ENCODE results near the gene CASK. TPM values are rescaled to one million over a fixed set of nuclear protein-coding genes. Genes with fewer than 3 reads are reported as not detected.

Gene CASK
- total RNA-seq, 1 experiment from 2014 or later = 39.2 TPM

- DNase-seq = no peak
- Histone ChIP-seq H3K36me3 (replicated peaks; ENCODE audit: control insufficient read depth, insufficient read depth, low read length) (no peaks in the 10 kb centered on the region; the same call in 1 of the 2 replicates), H3K4me3 (ENCODE audit: insufficient read depth, low read depth, low read length) (no peak overlapping the region), H3K27me3 (ENCODE audit: control insufficient read depth, insufficient read depth, low read length) (no peaks in the 10 kb centered on the region)
These were observed 318.4 kb downstream of the CASK start for GRCh38 chrX:41604766-41605543.

GRCh38 chrX:41604177-41604576, 319.2 kb downstream of the CASK start:
- Histone ChIP-seq H3K4me3 (ENCODE audit: insufficient read depth, low read depth, low read length) (no peak overlapping the region), H3K27me3 (ENCODE audit: control insufficient read depth, insufficient read depth, low read length) (no peaks in the 10 kb centered on the region), H3K36me3 (replicated peaks; ENCODE audit: control insufficient read depth, insufficient read depth, low read length) (no peaks in the 10 kb centered on the region)
- no peak for DNase-seq

- Histone ChIP-seq H3K27me3 (ENCODE audit: control insufficient read depth, insufficient read depth, low read length) (no peaks in the 10 kb centered on the region), H3K36me3 (replicated peaks; ENCODE audit: control insufficient read depth, insufficient read depth, low read length) (no peaks in the 10 kb centered on the region), H3K4me3 (ENCODE audit: insufficient read depth, low read depth, low read length) (no peak overlapping the region)
- DNase-seq = no peak
These were observed 319.8 kb downstream of the CASK start for GRCh38 chrX:41603596-41603995.

GRCh38 chrX:41602816-41603345, 320.5 kb downstream of the CASK start:
- Histone ChIP-seq H3K36me3 (replicated peaks; ENCODE audit: control insufficient read depth, insufficient read depth, low read length) (no peaks in the 10 kb centered on the region), H3K4me3 (ENCODE audit: insufficient read depth, low read depth, low read length) (no peak overlapping the region), H3K27me3 (ENCODE audit: control insufficient read depth, insufficient read depth, low read length) (no peaks in the 10 kb centered on the region)
- DNase-seq = no peak

- no peaks in the 10 kb centered on the region for H3K36me3 ChIP-seq (replicated peaks; ENCODE audit: control insufficient read depth, insufficient read depth, low read length)
- DNase-seq = peak; percentile 27
- no peak overlapping the region for H3K4me3 ChIP-seq (ENCODE audit: insufficient read depth, low read depth, low read length)
- H3K27me3 ChIP-seq (ENCODE audit: control insufficient read depth, insufficient read depth, low read length) = no peaks in the 10 kb centered on the region
These were observed 323.1 kb downstream of the CASK start for GRCh38 chrX:41600291-41600690.

GRCh38 chrX:41599507-41599906, 323.8 kb downstream of the CASK start:
- no peak for DNase-seq
- H3K27me3 ChIP-seq (ENCODE audit: control insufficient read depth, insufficient read depth, low read length) = no peaks in the 10 kb centered on the region
- no peaks in the 10 kb centered on the region for H3K36me3 ChIP-seq (replicated peaks; ENCODE audit: control insufficient read depth, insufficient read depth, low read length)
- no peak overlapping the region for H3K4me3 ChIP-seq (ENCODE audit: insufficient read depth, low read depth, low read length)

- no peaks in the 10 kb centered on the region for H3K27me3 ChIP-seq (ENCODE audit: control insufficient read depth, insufficient read depth, low read length)
- no peak for DNase-seq
- no peaks in the 10 kb centered on the region for H3K36me3 ChIP-seq (replicated peaks; ENCODE audit: control insufficient read depth, insufficient read depth, low read length)
- no peak overlapping the region for H3K4me3 ChIP-seq (ENCODE audit: insufficient read depth, low read depth, low read length)
These were observed 326.8 kb downstream of the CASK start for GRCh38 chrX:41596596-41596995.

GRCh38 chrX:41594634-41595033, 328.7 kb downstream of the CASK start:
- H3K4me3 ChIP-seq (ENCODE audit: insufficient read depth, low read depth, low read length) = no peak overlapping the region
- no peaks in the 10 kb centered on the region for H3K36me3 ChIP-seq (replicated peaks; ENCODE audit: control insufficient read depth, insufficient read depth, low read length)
- H3K27me3 ChIP-seq (ENCODE audit: control insufficient read depth, insufficient read depth, low read length) = no peaks in the 10 kb centered on the region
- DNase-seq = no peak

- H3K4me3 ChIP-seq (ENCODE audit: insufficient read depth, low read depth, low read length) = no peak overlapping the region
- H3K27me3 ChIP-seq (ENCODE audit: control insufficient read depth, insufficient read depth, low read length) = no peaks in the 10 kb centered on the region; the same call in 1 of the 2 replicates
- no peaks in the 10 kb centered on the region for H3K36me3 ChIP-seq (replicated peaks; ENCODE audit: control insufficient read depth, insufficient read depth, low read length)
- DNase-seq = no peak
These were observed 331.4 kb downstream of the CASK start for GRCh38 chrX:41591906-41592305.

- H3K4me3 ChIP-seq (ENCODE audit: insufficient read depth, low read depth, low read length) = no peak overlapping the region
These were observed 332.7 kb downstream of the CASK start for GRCh38 chrX:41590641-41591040.

GRCh38 chrX:41589634-41590270, 333.6 kb downstream of the CASK start:
- no peak overlapping the region for H3K4me3 ChIP-seq (ENCODE audit: insufficient read depth, low read depth, low read length)
- H3K36me3 ChIP-seq (replicated peaks; ENCODE audit: control insufficient read depth, insufficient read depth, low read length) = no peaks in the 10 kb centered on the region
- DNase-seq = no peak
- no peaks in the 10 kb centered on the region; the same call in 1 of the 2 replicates for H3K27me3 ChIP-seq (ENCODE audit: control insufficient read depth, insufficient read depth, low read length)

More at GRCh38 chrX:41590641-41591040, 332.7 kb downstream of the CASK start:
- Histone ChIP-seq H3K27me3 (ENCODE audit: control insufficient read depth, insufficient read depth, low read length) (no peaks in the 10 kb centered on the region; the same call in 1 of the 2 replicates), H3K36me3 (replicated peaks; ENCODE audit: control insufficient read depth, insufficient read depth, low read length) (no peaks in the 10 kb centered on the region)
- no peak for DNase-seq

- Histone ChIP-seq H3K27me3 (ENCODE audit: control insufficient read depth, insufficient read depth, low read length) (no peaks in the 10 kb centered on the region; the same call in 1 of the 2 replicates), H3K36me3 (replicated peaks; ENCODE audit: control insufficient read depth, insufficient read depth, low read length) (no peaks in the 10 kb centered on the region), H3K4me3 (ENCODE audit: insufficient read depth, low read depth, low read length) (no peak overlapping the region)
- peak; percentile 23 for DNase-seq
These were observed 335.1 kb downstream of the CASK start for GRCh38 chrX:41588271-41588670.

- Histone ChIP-seq H3K27me3 (ENCODE audit: control insufficient read depth, insufficient read depth, low read length) (no peaks in the 10 kb centered on the region), H3K36me3 (replicated peaks; ENCODE audit: control insufficient read depth, insufficient read depth, low read length) (peaks cover 3% of the 10 kb centered on the region), H3K4me3 (ENCODE audit: insufficient read depth, low read depth, low read length) (no peak overlapping the region)
- DNase-seq = no peak
These were observed 342.8 kb downstream of the CASK start for GRCh38 chrX:41580423-41581064.

- Histone ChIP-seq H3K36me3 (replicated peaks; ENCODE audit: control insufficient read depth, insufficient read depth, low read length) (no peaks in the 10 kb centered on the region), H3K4me3 (ENCODE audit: insufficient read depth, low read depth, low read length) (no peak overlapping the region), H3K27me3 (ENCODE audit: control insufficient read depth, insufficient read depth, low read length) (no peaks in the 10 kb centered on the region)
- DNase-seq = no peak
These were observed 359.5 kb downstream of the CASK start for GRCh38 chrX:41563876-41564275.

GRCh38 chrX:41561045-41561444, 362.3 kb downstream of the CASK start:
- no peaks in the 10 kb centered on the region for H3K27me3 ChIP-seq (ENCODE audit: control insufficient read depth, insufficient read depth, low read length)
- H3K4me3 ChIP-seq (ENCODE audit: insufficient read depth, low read depth, low read length) = no peak overlapping the region
- H3K36me3 ChIP-seq (replicated peaks; ENCODE audit: control insufficient read depth, insufficient read depth, low read length) = no peaks in the 10 kb centered on the region
- DNase-seq = no peak
